Lower leg skin (tissue), 3 donors: Measurements from ENCODE around the gene UNC13C.

Source experiments
- CTCF ChIP-seq, 3 donors: fragments of 450-650 bp; IDR thresholded peaks; one replicate each; pipeline ENCODE4 v1.5.1; 2016; ENCODE audit warnings: antibody characterized with exemption in 3 of 3, mild to moderate bottlenecking in 3 of 3, moderate library complexity in 2 of 3
- POLR2A ChIP-seq, 2 donors: fragments of 450-650 bp; IDR thresholded peaks; one replicate each; pipeline ENCODE4 v1.6.1; 2016 to 2017; ENCODE audit warnings: antibody characterized with exemption in 2 of 2, mild to moderate bottlenecking in 1 of 2, moderate library complexity in 1 of 2

DNA sequence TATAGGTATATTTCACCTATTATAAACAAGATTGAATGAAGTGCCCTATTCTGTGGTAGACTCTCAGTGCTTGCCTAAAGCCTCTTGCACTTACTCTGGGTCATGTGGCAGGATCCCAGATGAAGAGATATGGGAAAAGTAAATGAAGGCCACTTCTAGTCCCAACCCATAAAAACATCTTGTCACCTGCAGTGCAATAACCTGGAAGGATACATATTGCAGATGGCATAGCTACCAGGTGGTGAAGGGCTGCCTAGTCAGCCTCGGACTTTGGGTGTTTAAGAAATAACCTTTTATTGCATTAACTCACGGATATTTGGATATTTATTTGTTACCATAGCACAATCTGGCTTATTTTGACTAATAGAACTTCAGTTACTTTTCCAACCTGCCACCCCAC, 367.1 kb downstream of the UNC13C start:
- TF ChIP-seq CTCF (IDR thresholded peaks at IDR 0.05) = no peak
- no peak for TF ChIP-seq POLR2A (IDR thresholded peaks at IDR 0.05)
